ENCODE data around the gene RIPK4.

- no peak for TF ChIP-seq EZH2 (IDR thresholded peaks at IDR 0.05; ENCODE audit: borderline replicate concordance, low read depth, low read length, poor library complexity, severe bottlenecking)
- TF ChIP-seq, protein P1, sequence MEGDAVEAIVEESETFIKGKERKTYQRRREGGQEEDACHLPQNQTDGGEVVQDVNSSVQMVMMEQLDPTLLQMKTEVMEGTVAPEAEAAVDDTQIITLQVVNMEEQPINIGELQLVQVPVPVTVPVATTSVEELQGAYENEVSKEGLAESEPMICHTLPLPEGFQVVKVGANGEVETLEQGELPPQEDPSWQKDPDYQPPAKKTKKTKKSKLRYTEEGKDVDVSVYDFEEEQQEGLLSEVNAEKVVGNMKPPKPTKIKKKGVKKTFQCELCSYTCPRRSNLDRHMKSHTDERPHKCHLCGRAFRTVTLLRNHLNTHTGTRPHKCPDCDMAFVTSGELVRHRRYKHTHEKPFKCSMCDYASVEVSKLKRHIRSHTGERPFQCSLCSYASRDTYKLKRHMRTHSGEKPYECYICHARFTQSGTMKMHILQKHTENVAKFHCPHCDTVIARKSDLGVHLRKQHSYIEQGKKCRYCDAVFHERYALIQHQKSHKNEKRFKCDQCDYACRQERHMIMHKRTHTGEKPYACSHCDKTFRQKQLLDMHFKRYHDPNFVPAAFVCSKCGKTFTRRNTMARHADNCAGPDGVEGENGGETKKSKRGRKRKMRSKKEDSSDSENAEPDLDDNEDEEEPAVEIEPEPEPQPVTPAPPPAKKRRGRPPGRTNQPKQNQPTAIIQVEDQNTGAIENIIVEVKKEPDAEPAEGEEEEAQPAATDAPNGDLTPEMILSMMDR (conservative IDR thresholded peaks at IDR 0.05; ENCODE audit: low read depth, low read length): no peak
These were observed 35.8 kb upstream of the RIPK4 start for GRCh38 chr21:41802684-41803083.
